Smooth muscle cell (in vitro differentiated cells): ENCODE measurements around the gene MYO15B. TPM values are rescaled to one million over a fixed set of nuclear protein-coding genes. Genes with fewer than 3 reads are reported as not detected.

Experiments used
- DNase-seq: peaks from one replicate; lab custom pipeline; 2025; ENCODE audit not compliant: unreplicated experiment; lab: John Stamatoyannopoulos, UW
- H2AFZ ChIP-seq: fragments of 200-600 bp; sonication (generic); 2 replicates; pipeline ENCODE4 v1.6.0; 2016; ENCODE audit warnings: antibody characterized with exemption, low read depth, mild to moderate bottlenecking
- H3F3A ChIP-seq: fragments of 200-600 bp; sonication (generic); 2 replicates; pipeline ENCODE4 v1.6.0; 2017; ENCODE audit warnings: antibody characterized with exemption, low read depth
- H3K27ac ChIP-seq: fragments of 200-600 bp; sonication (generic); 2 replicates; pipeline ENCODE4 v1.5.1; 2016; ENCODE audit warnings: low read depth, mild to moderate bottlenecking
- H3K27me3 ChIP-seq: fragments of 200-600 bp; sonication (generic); 2 replicates; pipeline ENCODE4 v1.6.1; 2016; ENCODE audit warnings: low read depth, mild to moderate bottlenecking
- H3K36me3 ChIP-seq: fragments of 200-600 bp; sonication (generic); 2 replicates; pipeline ENCODE4 v1.5.1; 2016; ENCODE audit warnings: low read depth
- H3K4me1 ChIP-seq: fragments of 200-600 bp; sonication (generic); 2 replicates; pipeline ENCODE4 v1.5.1; 2016; ENCODE audit warnings: low read depth
- H3K4me2 ChIP-seq: fragments of 200-600 bp; sonication (generic); 2 replicates; pipeline ENCODE4 v1.6.0; 2016; ENCODE audit warnings: mild to moderate bottlenecking
- H3K4me3 ChIP-seq: fragments of 200-600 bp; sonication (generic); 2 replicates; pipeline ENCODE4 v1.5.1; 2016; ENCODE audit warnings: mild to moderate bottlenecking
- H3K79me2 ChIP-seq: fragments of 200-600 bp; sonication (generic); 2 replicates; pipeline ENCODE4 v1.6.0; 2016; ENCODE audit warnings: low read depth, mild to moderate bottlenecking
- H3K9ac ChIP-seq: fragments of 200-600 bp; sonication (generic); 2 replicates; pipeline ENCODE4 v1.6.0; 2016; ENCODE audit warnings: low read depth
- H3K9me3 ChIP-seq: fragments of 200-600 bp; sonication (generic); replicated peaks from 2 replicates; pipeline ENCODE4 v1.5.1; 2016; ENCODE audit warnings: low read depth
- H4K20me1 ChIP-seq: fragments of 200-600 bp; sonication (generic); 2 replicates; pipeline ENCODE4 v1.6.0; 2016; ENCODE audit warnings: low read depth
- WGBS: methylation state at CpG from one replicate; pipeline ENCODE4 v1.1.7; 2016; ENCODE audit warnings: low lambda C conversion rate; 5-methylcytosine and 5-hydroxymethylcytosine counted together
- polyA plus RNA-seq: library from polyadenylated mRNA; unstranded; fragments of >200 nt; fragmentation: Nextera tagmentation; extraction: Ambion mirVana; gene quantifications from 2 replicates; pipeline ENCODE4 v1.2.1, GENCODE V29; 2016
- total RNA-seq: library from RNA; depleted of rRNA; stranded (reverse); fragments of >200 nt; gene quantifications from 2 replicates; pipeline ENCODE4 v1.2.3, GENCODE V29; 2014
- TF ChIP-seq, protein P1 (sequence below): fragments of 200-600 bp; sonication (generic); IDR thresholded peaks from 2 replicates; pipeline ENCODE4 v1.5.1; 2017; ENCODE audit warnings: borderline replicate concordance, mild to moderate bottlenecking, antibody characterized with exemption; ENCODE audit not compliant: insufficient read depth, poor library complexity, severe bottlenecking

The MYO15B gene
- total and polyA plus RNA-seq, 2 experiments from 2014 or later, result 14.7 to 17.5 TPM

DNA sequence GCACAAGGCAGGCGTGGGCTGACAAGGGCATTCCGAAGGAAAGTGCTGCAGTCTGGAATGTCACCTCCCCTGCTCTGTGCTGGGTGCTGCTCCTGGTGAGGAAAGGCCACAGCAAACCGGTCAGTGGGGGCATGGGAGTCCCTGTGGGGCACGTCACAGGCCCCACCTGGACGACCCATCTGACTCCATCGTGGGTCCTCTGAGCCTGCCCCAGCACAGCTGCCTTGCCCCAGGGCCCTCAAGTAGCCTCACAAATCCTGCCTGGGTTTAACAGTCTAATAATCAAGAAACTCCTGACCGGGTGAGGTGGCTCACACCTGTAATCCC, 2.8 kb upstream of the MYO15B start:
- TF ChIP-seq, protein P1, sequence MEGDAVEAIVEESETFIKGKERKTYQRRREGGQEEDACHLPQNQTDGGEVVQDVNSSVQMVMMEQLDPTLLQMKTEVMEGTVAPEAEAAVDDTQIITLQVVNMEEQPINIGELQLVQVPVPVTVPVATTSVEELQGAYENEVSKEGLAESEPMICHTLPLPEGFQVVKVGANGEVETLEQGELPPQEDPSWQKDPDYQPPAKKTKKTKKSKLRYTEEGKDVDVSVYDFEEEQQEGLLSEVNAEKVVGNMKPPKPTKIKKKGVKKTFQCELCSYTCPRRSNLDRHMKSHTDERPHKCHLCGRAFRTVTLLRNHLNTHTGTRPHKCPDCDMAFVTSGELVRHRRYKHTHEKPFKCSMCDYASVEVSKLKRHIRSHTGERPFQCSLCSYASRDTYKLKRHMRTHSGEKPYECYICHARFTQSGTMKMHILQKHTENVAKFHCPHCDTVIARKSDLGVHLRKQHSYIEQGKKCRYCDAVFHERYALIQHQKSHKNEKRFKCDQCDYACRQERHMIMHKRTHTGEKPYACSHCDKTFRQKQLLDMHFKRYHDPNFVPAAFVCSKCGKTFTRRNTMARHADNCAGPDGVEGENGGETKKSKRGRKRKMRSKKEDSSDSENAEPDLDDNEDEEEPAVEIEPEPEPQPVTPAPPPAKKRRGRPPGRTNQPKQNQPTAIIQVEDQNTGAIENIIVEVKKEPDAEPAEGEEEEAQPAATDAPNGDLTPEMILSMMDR, result no peak
- H3F3A ChIP-seq, result peaks cover 5% of the 10 kb centered on the region
- H3K4me1 ChIP-seq, result no peaks in the 10 kb centered on the region
- H3K9ac ChIP-seq, result no peak overlapping the region
- H3K27me3 ChIP-seq, result no peaks in the 10 kb centered on the region
- no peak overlapping the region for H2AFZ ChIP-seq
- no peak overlapping the region for H3K4me2 ChIP-seq
- H4K20me1 ChIP-seq, result no peaks in the 10 kb centered on the region
- H3K27ac ChIP-seq, result no peak overlapping the region
- H3K36me3 ChIP-seq, result no peaks in the 10 kb centered on the region
- no peaks in the 10 kb centered on the region for H3K79me2 ChIP-seq
- 92% methylated on average over 7 of the region's 7 CpGs for WGBS
- H3K9me3 ChIP-seq, result no peaks in the 10 kb centered on the region
- DNase-seq, result no peak
- no peak overlapping the region for H3K4me3 ChIP-seq

DNA sequence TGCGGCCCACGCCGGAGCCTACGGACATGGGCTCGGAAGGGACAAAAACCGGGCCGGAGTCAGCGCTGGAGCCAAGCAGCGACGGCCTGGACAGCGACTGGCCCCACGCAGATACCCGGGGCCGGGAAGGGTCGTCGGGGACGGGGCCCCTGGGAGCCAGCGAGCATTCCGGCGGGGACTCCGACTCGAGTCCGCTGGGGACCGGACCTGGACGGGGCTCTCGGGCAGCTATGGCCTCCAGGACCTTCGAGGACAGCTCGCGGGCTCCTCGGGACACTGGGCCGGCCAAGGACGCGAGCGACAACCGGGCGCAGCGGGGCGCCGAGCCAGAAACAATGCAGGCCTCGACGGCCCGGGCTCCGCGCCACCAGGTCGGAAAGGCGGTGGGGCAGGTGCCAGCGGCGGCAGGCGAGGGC, 1.0 kb downstream of the MYO15B start:
- Histone ChIP-seq H3F3A (peaks cover 5% of the 10 kb centered on the region), H2AFZ (peak overlapping the region; percentile 83), H3K79me2 (no peaks in the 10 kb centered on the region), H3K9ac (no peak overlapping the region), H3K36me3 (no peaks in the 10 kb centered on the region), H3K4me3 (peak overlapping the region; percentile 60), H3K4me1 (no peaks in the 10 kb centered on the region), H3K4me2 (peak overlapping the region; percentile 95), H3K9me3 (no peaks in the 10 kb centered on the region), H4K20me1 (no peaks in the 10 kb centered on the region), H3K27me3 (no peaks in the 10 kb centered on the region), H3K27ac (no peak overlapping the region)
- TF ChIP-seq, protein P1, result no peak
- WGBS, result 14% methylated on average over 49 of the region's 49 CpGs
- no peak for DNase-seq

DNA sequence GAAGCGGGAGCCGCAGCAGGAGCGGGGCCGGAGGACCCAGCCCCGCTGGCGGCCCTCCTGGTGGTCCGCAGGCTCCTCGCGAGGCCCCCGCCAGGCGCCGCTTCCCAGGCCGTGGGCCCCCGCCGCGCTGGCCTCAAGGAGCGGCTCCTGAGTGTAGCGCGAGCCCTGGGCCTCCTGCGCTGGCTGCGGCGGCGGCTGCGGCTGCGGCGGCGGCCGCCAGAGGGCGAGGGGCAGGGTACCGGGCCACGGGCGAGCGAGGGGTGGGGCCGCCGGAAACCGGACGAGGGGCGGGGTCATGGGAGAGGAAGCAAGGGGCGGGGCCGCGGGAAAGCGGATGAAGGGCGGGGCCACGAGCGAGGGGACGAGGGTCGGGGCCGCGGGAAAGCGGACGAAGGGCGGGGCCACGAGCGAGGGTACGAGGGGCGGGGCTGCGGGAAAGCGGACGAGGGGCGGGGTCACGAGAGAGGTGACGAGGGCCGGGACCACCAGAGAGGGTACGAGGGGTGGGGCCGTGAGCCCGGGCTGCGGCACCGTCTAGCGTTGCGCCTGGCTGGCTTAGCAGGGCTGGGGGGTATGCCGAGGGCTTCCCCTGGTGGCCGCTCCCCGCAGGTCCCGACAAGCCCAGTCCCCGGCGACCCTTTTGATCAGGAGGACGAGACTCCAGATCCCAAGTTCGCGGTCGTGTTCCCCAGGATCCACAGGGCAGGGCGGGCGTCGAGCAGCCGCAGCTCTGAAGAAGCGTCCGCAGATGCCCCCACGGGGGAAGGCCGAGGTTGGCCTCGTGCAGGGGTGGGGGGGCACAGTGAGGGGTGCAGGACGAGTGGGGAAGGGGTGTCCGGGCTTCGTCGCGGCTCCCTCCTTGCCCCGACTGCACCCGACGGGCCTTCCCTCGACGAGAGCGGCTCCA, 1.7 kb downstream of the MYO15B start:
- Histone ChIP-seq H3K27me3 (no peaks in the 10 kb centered on the region), H3K36me3 (no peaks in the 10 kb centered on the region), H3K9me3 (no peaks in the 10 kb centered on the region), H4K20me1 (no peaks in the 10 kb centered on the region), H3K79me2 (no peaks in the 10 kb centered on the region), H3F3A (peaks cover 5% of the 10 kb centered on the region), H3K4me1 (no peaks in the 10 kb centered on the region), H3K4me2 (peak overlapping the region; percentile 95), H3K27ac (no peak overlapping the region), H2AFZ (peak overlapping the region; percentile 83), H3K4me3 (peak overlapping the region; percentile 60), H3K9ac (no peak overlapping the region)
- 20% methylated on average over 39 of the region's 100 CpGs for WGBS
- TF ChIP-seq, protein P1, result peak; percentile 77
- DNase-seq, result peak; percentile 92

DNA sequence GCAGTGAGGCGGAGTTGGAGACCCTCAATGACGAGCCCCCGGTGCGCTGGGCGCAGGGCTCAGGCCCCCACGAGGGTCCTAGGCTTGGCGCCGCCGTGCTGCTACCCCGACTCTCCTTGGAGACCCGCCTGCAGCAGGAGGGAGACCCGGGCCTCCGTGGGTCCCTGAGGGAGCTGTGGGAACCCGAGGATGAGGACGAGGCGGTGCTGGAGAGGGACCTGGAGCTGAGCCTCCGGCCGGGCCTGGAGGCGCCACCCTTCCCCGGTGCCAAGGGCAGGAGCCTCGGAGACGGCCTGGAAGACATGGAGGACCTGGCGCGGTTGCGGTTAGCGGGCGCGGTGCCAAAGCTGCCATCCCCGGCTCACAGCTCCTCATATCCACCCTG, 2.3 kb downstream of the MYO15B start:
- DNase-seq, result no peak
- H3K36me3 ChIP-seq, result no peaks in the 10 kb centered on the region
- TF ChIP-seq, protein P1, result no peak
- no peaks in the 10 kb centered on the region for H3K79me2 ChIP-seq
- peak overlapping the region; percentile 95 for H3K4me2 ChIP-seq
- no peak overlapping the region for H3K9ac ChIP-seq
- no peak overlapping the region for H2AFZ ChIP-seq
- H4K20me1 ChIP-seq, result no peaks in the 10 kb centered on the region
- H3K27me3 ChIP-seq, result no peaks in the 10 kb centered on the region
- no peaks in the 10 kb centered on the region for H3K9me3 ChIP-seq
- peaks cover 5% of the 10 kb centered on the region for H3F3A ChIP-seq
- no peak overlapping the region for H3K27ac ChIP-seq
- 85% methylated on average over 29 of the region's 29 CpGs for WGBS
- H3K4me1 ChIP-seq, result no peaks in the 10 kb centered on the region
- H3K4me3 ChIP-seq, result peak overlapping the region; percentile 60
